HG02642 (cell line): ENCODE measurements around the gene ZMIZ1.

Source experiments
- ATAC-seq: cut with Tn5 transposase; IDR thresholded peaks from one replicate; pipeline ENCODE4 v1.9.1; 2021; ENCODE audit warnings: mild to moderate bottlenecking; ENCODE audit not compliant: unreplicated experiment, poor library complexity

ZMIZ1 gene

GRCh38 chr10:79193694-79194382 is 125.1 kb downstream of the ZMIZ1 start:
- no peak for ATAC-seq

- ATAC-seq: peak; percentile 76
Measured at GRCh38 chr10:79195091-79195923, 126.5 kb downstream of the ZMIZ1 start.

- ATAC-seq: peak; percentile 62
Measured at GRCh38 chr10:79196470-79197461, 128.0 kb downstream of the ZMIZ1 start.

GRCh38 chr10:79197558-79197957 is 128.8 kb downstream of the ZMIZ1 start:
- no peak for ATAC-seq

- no peak for ATAC-seq
Measured at GRCh38 chr10:79200346-79200745, 131.6 kb downstream of the ZMIZ1 start.

DNA sequence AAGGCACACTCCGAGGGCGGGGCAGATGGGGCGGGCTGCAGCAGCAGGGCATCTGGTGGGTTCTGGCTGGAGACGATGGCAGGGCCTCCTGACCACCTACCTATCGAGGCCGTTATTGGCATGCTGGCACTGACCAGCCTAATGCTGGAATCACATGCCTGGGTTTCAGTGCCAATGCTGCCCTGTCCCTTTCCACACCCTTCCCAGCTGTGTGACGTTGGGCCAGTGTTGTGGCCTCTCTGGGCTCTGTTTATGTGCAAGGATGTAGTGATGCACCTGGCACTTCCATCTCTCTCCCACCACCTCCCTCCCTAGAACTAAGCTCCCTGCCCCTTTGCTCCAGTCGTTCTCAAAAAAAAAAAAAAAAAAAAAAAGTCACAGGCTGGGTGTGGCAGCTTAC is 132.9 kb downstream of the ZMIZ1 start:
- no peak for ATAC-seq

DNA sequence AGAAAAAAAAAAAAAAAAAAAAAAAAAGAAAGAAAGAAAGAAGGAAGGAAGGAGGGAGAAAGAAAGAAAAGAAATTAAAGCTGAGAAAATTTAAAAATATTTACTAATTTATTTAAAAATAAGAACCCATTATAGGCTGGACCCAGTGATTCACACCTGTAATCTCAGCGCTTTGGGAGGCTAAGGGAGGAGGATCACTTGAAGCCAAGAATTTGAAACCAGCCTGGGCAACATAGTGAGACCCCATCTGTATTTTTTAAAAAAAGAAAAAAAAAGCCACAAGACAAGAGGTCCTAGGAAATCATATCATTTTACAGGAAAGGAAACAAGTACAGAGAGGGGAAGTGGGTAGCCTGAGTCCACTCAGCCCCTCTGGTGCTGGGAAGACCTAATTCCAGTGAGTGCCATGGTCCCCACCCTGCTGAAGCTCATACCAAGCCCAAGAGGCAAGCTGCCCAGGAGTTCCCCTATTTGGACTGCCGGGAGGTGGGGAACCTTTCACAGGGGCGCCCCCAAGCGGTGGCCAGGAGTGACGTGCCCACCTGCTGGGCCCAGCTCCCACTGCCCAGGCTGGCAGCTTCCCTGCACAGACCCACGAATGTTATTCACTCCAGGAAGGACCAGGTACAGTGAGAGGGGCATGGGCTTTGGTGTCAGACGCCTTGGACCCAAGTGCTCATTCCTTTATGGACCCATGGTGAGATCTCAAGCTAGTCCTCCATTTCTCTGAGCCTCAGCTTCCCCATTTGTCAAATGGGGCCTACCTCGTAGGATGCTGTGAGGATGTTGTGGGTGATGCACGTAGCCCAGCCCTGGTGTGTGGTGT is 133.6 kb downstream of the ZMIZ1 start:
- ATAC-seq: no peak

GRCh38 chr10:79203014-79203644 is 134.4 kb downstream of the ZMIZ1 start:
- ATAC-seq: no peak

DNA sequence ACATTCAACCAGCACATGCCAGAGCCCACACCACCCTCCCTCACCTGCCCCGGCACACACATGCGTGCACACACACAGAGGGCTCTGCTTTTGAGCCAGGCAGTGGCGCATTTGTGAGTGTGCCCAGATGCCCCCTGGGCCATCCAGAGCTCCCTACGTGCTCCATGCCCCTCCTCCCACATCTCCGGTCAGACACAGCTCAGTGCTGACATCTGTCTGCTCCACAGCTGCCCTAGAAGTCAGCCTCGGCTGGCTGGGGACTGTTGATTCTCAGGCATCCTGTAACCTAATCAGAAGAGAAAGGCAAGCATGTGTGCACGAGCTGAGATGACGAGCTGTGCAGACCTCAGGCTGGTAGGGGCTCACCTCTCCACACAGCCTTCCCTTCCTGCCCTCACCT is 135.1 kb downstream of the ZMIZ1 start:
- no peak for ATAC-seq

DNA sequence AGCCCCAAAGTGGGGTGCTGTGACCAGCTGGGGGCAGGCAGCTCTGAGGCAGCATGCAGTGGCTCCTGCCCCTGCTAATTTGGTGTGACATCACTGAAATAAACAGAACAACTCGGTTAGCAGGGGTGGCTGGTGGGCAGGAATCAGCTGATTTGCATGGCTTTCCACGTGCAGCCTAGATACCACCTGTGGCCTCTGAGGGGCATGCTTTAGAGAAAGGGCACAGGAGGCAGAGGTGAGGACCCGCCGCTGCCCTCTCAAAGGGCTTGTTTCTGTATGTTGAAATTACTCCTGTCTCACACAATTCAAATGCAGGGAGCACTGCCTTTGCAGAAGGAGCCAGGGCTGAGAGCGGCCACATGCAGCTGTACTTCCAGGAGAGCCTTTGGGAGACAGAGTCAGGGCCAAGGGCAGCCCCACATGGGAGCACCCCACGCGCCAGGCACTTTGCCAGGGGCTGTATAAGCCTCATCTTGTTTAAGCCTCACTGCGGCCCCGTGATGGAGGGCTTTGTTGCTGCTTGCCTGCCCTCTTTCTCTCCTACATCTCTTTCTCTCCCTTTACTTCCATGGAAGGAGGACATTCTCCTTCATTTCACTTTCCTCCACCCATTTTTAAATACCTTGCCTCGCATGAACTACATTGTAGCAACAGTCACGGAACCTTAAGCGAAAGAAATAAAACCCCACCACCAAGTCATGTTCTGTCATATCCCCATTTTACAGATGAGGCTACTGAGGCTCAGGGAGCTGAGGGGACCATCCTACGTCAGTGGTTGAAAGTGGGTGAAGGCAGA is 137.7 kb downstream of the ZMIZ1 start:
- ATAC-seq: no peak

DNA sequence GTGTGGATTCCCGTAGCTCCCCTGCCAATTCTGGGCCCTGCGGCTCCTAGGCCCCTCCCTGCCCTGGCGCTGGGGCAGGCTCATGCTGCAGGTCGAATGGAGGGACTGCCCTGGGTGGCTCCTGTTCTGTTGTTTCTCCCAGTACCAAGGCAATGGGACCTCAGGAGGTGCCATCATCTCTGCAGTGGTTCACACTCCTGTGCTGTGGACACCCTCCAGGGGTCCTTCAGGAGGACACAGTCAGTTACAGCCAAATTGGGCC is 138.3 kb downstream of the ZMIZ1 start:
- ATAC-seq: no peak

GRCh38 chr10:79207726-79208125 is 139.0 kb downstream of the ZMIZ1 start:
- ATAC-seq: no peak

- ATAC-seq: no peak
Measured at GRCh38 chr10:79208251-79208983, 139.7 kb downstream of the ZMIZ1 start.

DNA sequence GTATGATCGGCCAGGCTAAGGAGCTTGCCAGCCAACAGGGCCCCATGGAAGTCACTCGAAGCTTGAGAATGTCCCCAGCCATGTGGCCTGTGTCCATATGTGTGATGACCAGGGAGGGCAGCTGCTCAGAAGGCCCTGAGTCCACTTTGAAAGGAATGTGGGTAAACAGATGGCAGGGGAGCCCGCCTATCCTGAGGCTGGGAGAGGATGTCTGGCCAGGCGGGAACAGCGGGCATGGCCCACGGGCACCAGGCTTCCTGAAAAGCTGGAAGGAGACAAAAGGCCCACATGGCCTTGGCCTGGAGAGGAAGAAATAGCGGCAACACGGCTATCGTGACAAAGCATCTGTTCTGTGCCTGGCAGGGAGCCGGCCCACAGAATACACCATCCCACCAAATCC is 140.6 kb downstream of the ZMIZ1 start:
- ATAC-seq: no peak

GRCh38 chr10:79209831-79210230 is 141.1 kb downstream of the ZMIZ1 start:
- ATAC-seq: no peak

- ATAC-seq: no peak
Measured at GRCh38 chr10:79210672-79211071, 141.9 kb downstream of the ZMIZ1 start.

DNA sequence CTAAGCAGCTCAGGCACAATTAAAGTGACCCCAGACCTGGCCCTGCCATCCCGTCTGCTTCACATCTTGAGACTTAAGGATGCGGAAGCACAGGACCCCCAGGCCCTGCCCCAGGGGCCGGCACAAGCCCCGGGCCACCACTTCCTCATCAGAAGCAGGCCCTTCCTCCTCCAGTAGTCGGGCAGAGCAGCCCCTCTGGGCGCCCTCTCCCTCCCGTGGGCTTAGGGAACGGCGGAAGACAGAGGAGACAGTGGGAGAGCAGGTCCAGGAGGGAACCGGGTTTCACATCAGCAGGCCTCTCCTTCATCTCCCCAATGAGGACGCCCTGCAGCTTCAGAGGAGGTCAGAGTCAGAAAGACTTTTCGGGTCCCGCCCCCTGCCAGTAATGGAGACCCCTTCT is 142.8 kb downstream of the ZMIZ1 start:
- ATAC-seq: no peak

DNA sequence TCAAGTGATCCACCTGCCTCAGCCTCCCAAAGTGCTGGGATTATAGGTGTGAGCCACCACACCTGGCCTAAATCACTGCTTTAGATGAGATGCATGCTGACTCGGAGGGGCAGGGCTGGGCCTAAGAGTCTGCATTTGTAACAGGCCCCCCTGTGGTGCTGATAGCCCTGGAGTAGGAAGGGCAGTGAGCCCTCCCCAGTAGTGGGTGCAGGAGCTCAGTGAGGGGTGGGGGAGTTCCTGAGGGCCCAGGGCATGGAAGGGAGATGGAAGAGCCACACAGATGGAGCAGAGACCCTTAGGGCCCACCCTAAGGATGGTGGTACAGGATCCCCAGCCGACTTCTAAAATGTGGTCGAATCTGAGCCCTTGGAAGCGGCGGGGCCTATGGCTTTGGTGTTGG is 146.8 kb downstream of the ZMIZ1 start:
- ATAC-seq: no peak
